Gastrocnemius medialis (tissue), 4 donors: Measurements from ENCODE around the gene WNT9A.

Source experiments
- POLR2A ChIP-seq, 2 donors: fragments of 450-650 bp; IDR thresholded peaks; one replicate each; pipeline ENCODE4 v1.6.1; 2017; ENCODE audit warnings: antibody characterized with exemption in 2 of 2, mild to moderate bottlenecking in 2 of 2, moderate library complexity in 2 of 2
- TF ChIP-seq, protein P1 (sequence below), 5 experiments: fragments of 450-650 bp in 3 of 5; fragments of 200-600 bp in 2 of 5; sonication (generic) in 2 of 5; IDR thresholded peaks in 4 of 5; conservative IDR thresholded peaks in 1 of 5; 1 replicate in 4 of 5; 2 replicates in 1 of 5; pipeline ENCODE4 v1.5.1; 2016 to 2019; ENCODE audit warnings: antibody characterized with exemption in 5 of 5, mild to moderate bottlenecking in 3 of 5, moderate library complexity in 3 of 5

DNA sequence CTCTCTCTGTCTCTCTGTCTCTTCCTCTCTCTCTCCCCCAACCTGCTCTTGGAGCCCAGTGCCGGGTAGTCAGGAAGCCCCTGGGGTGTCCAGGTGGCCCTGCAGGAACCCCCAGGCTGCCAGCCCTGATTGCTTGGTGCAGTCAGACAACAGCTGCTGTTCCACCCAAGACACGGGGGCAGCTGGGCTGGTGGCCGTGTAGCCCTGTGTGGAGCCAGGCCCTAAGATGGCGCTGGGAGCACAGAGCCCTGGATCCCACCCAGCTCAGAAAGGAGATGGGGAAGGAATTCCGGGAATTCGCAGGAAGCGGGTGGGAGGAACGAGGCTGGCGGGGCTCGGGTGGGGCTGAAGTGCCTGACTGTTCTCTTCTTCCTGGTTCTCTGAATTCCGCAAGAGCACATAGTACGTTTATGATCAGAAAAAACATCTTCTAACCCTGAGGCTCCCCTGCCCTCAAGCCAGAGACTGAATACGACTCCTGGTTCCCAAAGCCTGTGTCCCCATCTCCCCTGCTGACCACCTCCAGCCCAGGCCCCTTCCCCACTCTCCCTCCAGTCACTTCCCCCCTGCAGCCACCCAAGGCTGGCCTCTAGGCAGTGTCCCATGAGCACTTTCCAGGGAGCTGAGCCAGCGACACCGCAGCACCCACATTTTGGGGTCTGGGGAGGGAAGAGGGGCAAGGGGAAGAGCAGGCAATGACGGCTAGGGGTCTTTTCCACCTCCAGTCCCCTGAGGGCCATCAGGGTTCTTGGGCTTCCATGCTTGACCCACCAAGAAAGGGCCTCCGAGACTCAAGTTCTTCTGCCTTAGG, 55.0 kb downstream of the WNT9A start:
- TF ChIP-seq, protein P1, sequence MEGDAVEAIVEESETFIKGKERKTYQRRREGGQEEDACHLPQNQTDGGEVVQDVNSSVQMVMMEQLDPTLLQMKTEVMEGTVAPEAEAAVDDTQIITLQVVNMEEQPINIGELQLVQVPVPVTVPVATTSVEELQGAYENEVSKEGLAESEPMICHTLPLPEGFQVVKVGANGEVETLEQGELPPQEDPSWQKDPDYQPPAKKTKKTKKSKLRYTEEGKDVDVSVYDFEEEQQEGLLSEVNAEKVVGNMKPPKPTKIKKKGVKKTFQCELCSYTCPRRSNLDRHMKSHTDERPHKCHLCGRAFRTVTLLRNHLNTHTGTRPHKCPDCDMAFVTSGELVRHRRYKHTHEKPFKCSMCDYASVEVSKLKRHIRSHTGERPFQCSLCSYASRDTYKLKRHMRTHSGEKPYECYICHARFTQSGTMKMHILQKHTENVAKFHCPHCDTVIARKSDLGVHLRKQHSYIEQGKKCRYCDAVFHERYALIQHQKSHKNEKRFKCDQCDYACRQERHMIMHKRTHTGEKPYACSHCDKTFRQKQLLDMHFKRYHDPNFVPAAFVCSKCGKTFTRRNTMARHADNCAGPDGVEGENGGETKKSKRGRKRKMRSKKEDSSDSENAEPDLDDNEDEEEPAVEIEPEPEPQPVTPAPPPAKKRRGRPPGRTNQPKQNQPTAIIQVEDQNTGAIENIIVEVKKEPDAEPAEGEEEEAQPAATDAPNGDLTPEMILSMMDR (IDR thresholded peaks at IDR 0.05 in 4 of 5, conservative IDR thresholded peaks at IDR 0.05 in 1 of 5), result no peak
- TF ChIP-seq POLR2A (IDR thresholded peaks at IDR 0.05), result no peak
